Fibroblast of lung (primary cell): Measurements from ENCODE around the gene ASIC2.

Experiments used
- CTCF ChIP-seq, 2 donors: IDR thresholded peaks in 1 of 2; conservative IDR thresholded peaks in 1 of 2; 1 replicate in 1 of 2; 2 replicates in 1 of 2; pipeline ENCODE4 v1.5.1; 2011 to 2012; ENCODE audit warnings: low read length in 2 of 2, control low read depth in 1 of 2, inconsistent platforms in 1 of 2, low read depth in 1 of 2, mild to moderate bottlenecking in 1 of 2
- EZH2 ChIP-seq: IDR thresholded peaks from 2 replicates; pipeline ENCODE4 v1.5.1; 2012; ENCODE audit warnings: low read length, control low read depth, mild to moderate bottlenecking; ENCODE audit errors: missing control alignments

- TF ChIP-seq CTCF (conservative IDR thresholded peaks at IDR 0.05 in 1 of 2, IDR thresholded peaks at IDR 0.05 in 1 of 2; ENCODE audit: low read depth in 1 of 2, low read length in 2 of 2) (no peak), EZH2 (no peak)
Measured at GRCh38 chr17:33322063-33322462, 29.0 kb upstream of the ASIC2 start.
